PC-3 (cell line): ENCODE measurements around the gene CCDC154. TPM values are rescaled to one million over a fixed set of nuclear protein-coding genes. Genes with fewer than 3 reads are reported as not detected.

ENCODE experiments used
- ATAC-seq: fragments of 200-7000 bp; cut with Tn5 transposase; 2 replicates; pipeline ENCODE4 v1.9.1; 2020; ENCODE audit warnings: mild to moderate bottlenecking, moderate library complexity
- BruUV-seq: library from RNA; stranded (reverse); fragments of 400-500 nt; replicated peaks from 2 replicates; lab custom pipeline; 2021; lab: Mats Ljungman, UMichigan
- CTCF ChIA-PET: fragments of 300-600 bp; sonication (Branson Sonifier 250); formaldehyde crosslinking; loops from one replicate; lab custom pipeline; 2022; ENCODE audit warnings: antibody characterized with exemption; lab: Charles Lee
- POLR2A ChIA-PET: fragments of 300-600 bp; sonication (Branson Sonifier 250); formaldehyde crosslinking; loops from one replicate; lab custom pipeline; 2022; ENCODE audit warnings: antibody characterized with exemption; ENCODE audit not compliant: unreplicated experiment; lab: Charles Lee
- DNase-seq: peaks from one replicate; pipeline ENCODE4 v3.0.0-alpha.2; 2015
- H2AFZ ChIP-seq: fragments of 300-600 bp; sonication (generic); 2 replicates; pipeline ENCODE4 v1.6.0; 2016; ENCODE audit warnings: antibody characterized with exemption, low read length
- H3F3A ChIP-seq: fragments of 300-600 bp; sonication (generic); one replicate; pipeline ENCODE4 v1.6.0; 2017; ENCODE audit warnings: antibody characterized with exemption, low read length, control low read depth, mild to moderate bottlenecking; ENCODE audit not compliant: unreplicated experiment
- H3K27ac ChIP-seq: fragments of 300-600 bp; sonication (generic); 2 replicates; pipeline ENCODE4 v1.5.1; 2016; ENCODE audit warnings: mild to moderate bottlenecking, low read length
- H3K27me3 ChIP-seq: fragments of 300-600 bp; sonication (generic); 2 replicates; pipeline ENCODE4 v1.6.1; 2016; ENCODE audit warnings: low read length, mixed read lengths
- H3K36me3 ChIP-seq: fragments of 300-600 bp; sonication (generic); 2 replicates; pipeline ENCODE4 v1.6.1; 2016; ENCODE audit warnings: low read depth, mixed run types, low read length, mixed read lengths
- H3K4me1 ChIP-seq: fragments of 300-600 bp; sonication (generic); 2 replicates; pipeline ENCODE4 v1.5.1; 2016; ENCODE audit warnings: low read length; ENCODE audit not compliant: insufficient read depth
- H3K4me2 ChIP-seq: fragments of 300-600 bp; sonication (generic); 2 replicates; pipeline ENCODE4 v1.6.0; 2016; ENCODE audit warnings: low read length
- H3K4me3 ChIP-seq: fragments of 300-600 bp; sonication (generic); 2 replicates; pipeline ENCODE4 v1.5.1; 2016; ENCODE audit warnings: mild to moderate bottlenecking, low read length, mixed read lengths
- H3K79me2 ChIP-seq: fragments of 300-600 bp; sonication (generic); 2 replicates; pipeline ENCODE4 v1.6.1; 2017; ENCODE audit warnings: low read length, mixed read lengths
- H3K9ac ChIP-seq: fragments of 300-600 bp; sonication (generic); 2 replicates; pipeline ENCODE4 v1.6.0; 2016; ENCODE audit warnings: mild to moderate bottlenecking, low read length
- H3K9me2 ChIP-seq: fragments of 300-600 bp; sonication (generic); replicated peaks from 2 replicates; pipeline ENCODE4 v1.6.1; 2016; ENCODE audit warnings: mixed run types, low read length, mixed read lengths
- H3K9me3 ChIP-seq: fragments of 300-600 bp; sonication (generic); 2 replicates; pipeline ENCODE4 v1.6.1; 2016; ENCODE audit warnings: low read length, mixed read lengths
- H4K20me1 ChIP-seq: fragments of 300-600 bp; sonication (generic); 2 replicates; pipeline ENCODE4 v1.6.1; 2016; ENCODE audit warnings: low read length, mixed read lengths
- EZH2 ChIP-seq: fragments of 300-600 bp; sonication (generic); IDR thresholded peaks from one replicate; pipeline ENCODE4 v1.6.1; 2017; ENCODE audit warnings: antibody characterized with exemption, mild to moderate bottlenecking, low read length; ENCODE audit not compliant: unreplicated experiment
- EZH2phosphoT487 ChIP-seq: fragments of 300-600 bp; sonication (generic); IDR thresholded peaks from 2 replicates; pipeline ENCODE4 v1.6.1; 2018; ENCODE audit warnings: mild to moderate bottlenecking, antibody characterized with exemption, low read length, borderline replicate concordance
- intact Hi-C: fragments of 100-400 bp; cut with micrococcal nuclease; formaldehyde crosslinking; loops from 2 replicates; pipeline ENCODE4 v1.9.0; 2023
- total RNA-seq: library from RNA; depleted of rRNA; stranded (reverse); fragments of >200 nt; gene quantifications from 2 replicates; pipeline ENCODE4 v1.2.3, GENCODE V29; 2014
- TF ChIP-seq, protein P1 (sequence below): fragments of 300-600 bp; sonication (generic); conservative IDR thresholded peaks from 2 replicates; pipeline ENCODE4 v1.5.1; 2017; ENCODE audit warnings: antibody characterized with exemption, low read depth, mild to moderate bottlenecking, low read length

CCDC154 gene
- total RNA-seq, 1 experiment from 2014 or later = not detected

DNA sequence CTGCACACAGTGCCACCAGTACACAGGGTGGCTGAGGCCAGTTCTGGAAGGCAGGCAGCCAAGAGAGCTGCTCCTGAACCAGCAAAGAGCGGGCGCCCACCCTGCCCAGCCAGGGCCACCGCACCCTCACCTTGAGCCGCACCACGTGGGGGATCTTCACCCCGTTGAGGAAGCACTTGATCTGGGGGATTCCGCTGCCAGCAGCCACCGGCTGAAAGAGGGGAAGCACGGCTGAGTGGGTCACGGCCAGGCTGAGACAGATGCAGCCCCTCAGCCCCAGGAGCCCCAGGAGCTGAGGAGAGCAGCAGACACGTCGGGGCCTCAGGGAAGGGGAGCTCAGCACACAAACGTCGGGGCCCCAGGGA, 14.6 kb upstream of the CCDC154 start:
- no peak overlapping the region for H3K27ac ChIP-seq
- no peaks in the 10 kb centered on the region for H3F3A ChIP-seq
- no peaks in the 10 kb centered on the region for H3K9me3 ChIP-seq
- BruUV-seq = no TSS peak
- H3K4me1 ChIP-seq = no peaks in the 10 kb centered on the region
- intact Hi-C loops = no loop called here
- ChIA-PET POLR2A (no interaction called here), CTCF (no interaction called here)
- H4K20me1 ChIP-seq = no peaks in the 10 kb centered on the region
- DNase-seq (no peak), ATAC-seq (no peak)
- TF ChIP-seq EZH2 (no peak), EZH2phosphoT487 (no peak)
- TF ChIP-seq, protein P1, sequence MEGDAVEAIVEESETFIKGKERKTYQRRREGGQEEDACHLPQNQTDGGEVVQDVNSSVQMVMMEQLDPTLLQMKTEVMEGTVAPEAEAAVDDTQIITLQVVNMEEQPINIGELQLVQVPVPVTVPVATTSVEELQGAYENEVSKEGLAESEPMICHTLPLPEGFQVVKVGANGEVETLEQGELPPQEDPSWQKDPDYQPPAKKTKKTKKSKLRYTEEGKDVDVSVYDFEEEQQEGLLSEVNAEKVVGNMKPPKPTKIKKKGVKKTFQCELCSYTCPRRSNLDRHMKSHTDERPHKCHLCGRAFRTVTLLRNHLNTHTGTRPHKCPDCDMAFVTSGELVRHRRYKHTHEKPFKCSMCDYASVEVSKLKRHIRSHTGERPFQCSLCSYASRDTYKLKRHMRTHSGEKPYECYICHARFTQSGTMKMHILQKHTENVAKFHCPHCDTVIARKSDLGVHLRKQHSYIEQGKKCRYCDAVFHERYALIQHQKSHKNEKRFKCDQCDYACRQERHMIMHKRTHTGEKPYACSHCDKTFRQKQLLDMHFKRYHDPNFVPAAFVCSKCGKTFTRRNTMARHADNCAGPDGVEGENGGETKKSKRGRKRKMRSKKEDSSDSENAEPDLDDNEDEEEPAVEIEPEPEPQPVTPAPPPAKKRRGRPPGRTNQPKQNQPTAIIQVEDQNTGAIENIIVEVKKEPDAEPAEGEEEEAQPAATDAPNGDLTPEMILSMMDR = no peak
- H3K4me3 ChIP-seq = no peak overlapping the region
- H3K27me3 ChIP-seq = no peaks in the 10 kb centered on the region
- no peaks in the 10 kb centered on the region for H3K79me2 ChIP-seq
- no peaks in the 10 kb centered on the region for H3K36me3 ChIP-seq
- no peak overlapping the region for H2AFZ ChIP-seq
- no peak overlapping the region for H3K9ac ChIP-seq
- no peaks in the 10 kb centered on the region for H3K9me2 ChIP-seq
- no peak overlapping the region for H3K4me2 ChIP-seq

DNA sequence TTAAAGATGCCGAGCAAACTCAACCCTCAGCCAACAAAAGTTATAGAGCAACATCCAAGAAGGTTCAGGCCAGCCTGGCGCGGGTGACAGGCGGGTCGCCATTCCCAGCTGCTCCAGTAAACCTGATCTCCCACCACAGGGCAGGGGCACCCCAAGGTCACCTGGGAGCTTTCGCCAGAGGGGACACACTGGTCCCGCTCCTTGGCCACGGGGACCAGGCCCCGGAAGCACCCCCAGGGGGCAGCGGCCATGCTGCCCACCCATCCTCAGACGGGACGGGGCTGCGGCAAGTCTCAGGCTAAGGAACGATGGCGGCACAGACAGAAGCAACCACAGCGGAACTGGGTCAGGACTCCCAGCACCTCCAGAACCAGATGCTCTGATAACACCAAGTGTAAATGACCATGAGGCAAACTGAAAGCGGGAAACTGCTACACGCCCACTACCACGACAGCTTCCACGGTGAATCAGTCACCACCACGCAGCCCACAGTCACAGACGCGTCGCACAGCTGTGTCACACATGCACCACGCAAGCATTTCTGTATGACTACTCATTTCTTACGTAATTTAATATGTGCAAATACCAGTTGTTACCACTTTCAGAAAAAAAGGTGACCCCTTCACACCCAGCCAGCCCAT, 14.1 kb upstream of the CCDC154 start:
- Histone ChIP-seq H2AFZ (no peak overlapping the region), H3K9ac (no peak overlapping the region), H3K9me2 (no peaks in the 10 kb centered on the region), H3K27me3 (no peaks in the 10 kb centered on the region), H3K9me3 (no peaks in the 10 kb centered on the region), H3K4me2 (no peak overlapping the region), H3K4me3 (no peak overlapping the region), H3K27ac (no peak overlapping the region), H3K79me2 (no peaks in the 10 kb centered on the region), H3K36me3 (no peaks in the 10 kb centered on the region), H3K4me1 (no peaks in the 10 kb centered on the region), H3F3A (no peaks in the 10 kb centered on the region), H4K20me1 (no peaks in the 10 kb centered on the region)
- no TSS peak for BruUV-seq
- POLR2A ChIA-PET = no interaction called here
- ATAC-seq (no peak), DNase-seq (no peak)
- intact Hi-C loops = no loop called here
- CTCF ChIA-PET = no interaction called here
- TF ChIP-seq, protein P1 = no peak

GRCh38 chr16:1457489-1458245, 13.3 kb upstream of the CCDC154 start:
- no TSS peak for BruUV-seq
- no peaks in the 10 kb centered on the region for H4K20me1 ChIP-seq
- CTCF ChIA-PET = no interaction called here
- POLR2A ChIA-PET = no interaction called here
- no peak for DNase-seq
- intact Hi-C loops = no loop called here
- no peaks in the 10 kb centered on the region for H3K79me2 ChIP-seq
- H2AFZ ChIP-seq = no peak overlapping the region
- no peak for ATAC-seq
- H3K9me3 ChIP-seq = no peaks in the 10 kb centered on the region
- TF ChIP-seq EZH2phosphoT487 (no peak), EZH2 (no peak)
- no peak overlapping the region for H3K4me2 ChIP-seq
- no peaks in the 10 kb centered on the region for H3K27me3 ChIP-seq
- no peak overlapping the region for H3K9ac ChIP-seq
- no peaks in the 10 kb centered on the region for H3K36me3 ChIP-seq
- H3K4me1 ChIP-seq = no peaks in the 10 kb centered on the region
- no peaks in the 10 kb centered on the region for H3K9me2 ChIP-seq
- H3F3A ChIP-seq = no peaks in the 10 kb centered on the region
- no peak overlapping the region for H3K27ac ChIP-seq
- H3K4me3 ChIP-seq = no peak overlapping the region
